Esophagus squamous epithelium (tissue), 5 donors: Measurements from ENCODE around the gene TMEFF1. TPM values are rescaled to one million over a fixed set of nuclear protein-coding genes. Genes with fewer than 3 reads are reported as not detected.

ENCODE experiments used
- DNase-seq: peaks from one replicate; lab custom pipeline; 2025; lab: John Stamatoyannopoulos, UW
- H3K27ac ChIP-seq, 4 donors: fragments of 200-600 bp; sonication (generic); one replicate each; pipeline ENCODE4 v1.5.1; 2016 to 2019; ENCODE audit warnings: mild to moderate bottlenecking in 1 of 4
- H3K27me3 ChIP-seq, 4 donors: fragments of 200-600 bp; sonication (generic); 1 replicate in 3 of 4; 2 replicates in 1 of 4; pipeline versions ENCODE4 v1.5.1 to v1.6.0; 2017 to 2021; ENCODE audit warnings: antibody characterized with exemption in 1 of 4
- H3K36me3 ChIP-seq, 3 donors: fragments of 200-600 bp; sonication (generic); one replicate each; pipeline ENCODE4 v1.5.1; 2016 to 2019
- H3K4me1 ChIP-seq, 3 donors: fragments of 200-600 bp; sonication (generic); one replicate each; pipeline ENCODE4 v1.5.1; 2017 to 2019
- H3K4me3 ChIP-seq, 4 donors: fragments of 200-600 bp; sonication (generic); 1 replicate in 3 of 4; 2 replicates in 1 of 4; pipeline ENCODE4 v1.5.1; 2016 to 2019; ENCODE audit warnings: mild to moderate bottlenecking in 2 of 4, moderate library complexity in 1 of 4
- H3K9me3 ChIP-seq, 3 donors: fragments of 200-600 bp; sonication (generic); one replicate each; pipeline ENCODE4 v1.5.1; 2016 to 2019
- POLR2A ChIP-seq, 4 donors: fragments of 450-650 bp; IDR thresholded peaks; one replicate each; pipeline ENCODE4 v1.6.1; 2017; ENCODE audit warnings: antibody characterized with exemption in 4 of 4, mild to moderate bottlenecking in 4 of 4, moderate library complexity in 3 of 4
- WGBS, 2 donors: methylation state at CpG; one replicate each; pipeline ENCODE4 v1.1.5; 2018; 5-methylcytosine and 5-hydroxymethylcytosine counted together
- intact Hi-C: fragments of 100-400 bp; cut with DNase I; formaldehyde crosslinking; loops from one replicate; pipeline ENCODE4 v1.15.0; 2022
- total RNA-seq, 4 donors: library from RNA; depleted of rRNA; stranded (reverse); fragments of >200 nt; gene quantifications; one replicate each; pipeline ENCODE4 v1.1.0, GENCODE V29; 2016
- TF ChIP-seq, protein P1 (sequence below), 6 experiments: fragments of 450-650 bp in 4 of 6; fragments of 200-600 bp in 2 of 6; sonication (generic) in 2 of 6; IDR thresholded peaks; one replicate each; pipeline ENCODE4 v1.5.1; 2016 to 2019; ENCODE audit warnings: antibody characterized with exemption in 6 of 6, mild to moderate bottlenecking in 4 of 6, moderate library complexity in 4 of 6
- donor health status: DM: yes; HTN: yes; CAD: no.

TMEFF1 gene
- total RNA-seq, 4 donors from 2014 or later = 0.57 TPM; not detected in 3

DNA sequence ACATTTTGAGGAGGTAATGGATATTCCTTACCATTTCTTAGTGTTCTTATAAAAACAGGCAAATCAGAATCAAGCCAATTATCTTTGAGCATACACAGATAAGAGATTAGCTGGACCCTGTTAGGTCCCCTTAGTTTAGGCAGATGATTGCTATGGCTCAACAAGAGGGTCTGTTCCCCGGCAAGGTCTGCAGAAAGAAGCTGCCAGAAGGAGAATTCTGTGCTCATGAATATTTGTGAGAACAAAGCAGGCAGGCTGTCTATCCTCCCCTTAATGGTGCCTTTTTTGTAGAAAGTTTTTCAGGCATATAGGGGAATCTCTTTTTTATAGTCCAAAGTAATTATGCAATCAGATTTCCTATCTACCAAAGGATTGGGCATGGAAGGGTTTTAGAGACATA is 132.5 kb downstream of the TMEFF1 start:
- H3K36me3 ChIP-seq = no peaks in the 10 kb centered on the region
- WGBS, 2 donors = 19 to 38% methylated on average over 1 of the region's 1 CpG
- H3K4me3 ChIP-seq = no peak overlapping the region
- H3K9me3 ChIP-seq = no peaks in the 10 kb centered on the region
- H3K27ac ChIP-seq = no peak overlapping the region
- intact Hi-C loops = no loop called here
- peaks cover 0 to 9% (median 0%) of the 10 kb centered on the region in 3 donors for H3K4me1 ChIP-seq
- no peak for TF ChIP-seq POLR2A (IDR thresholded peaks at IDR 0.05)
- TF ChIP-seq, protein P1, sequence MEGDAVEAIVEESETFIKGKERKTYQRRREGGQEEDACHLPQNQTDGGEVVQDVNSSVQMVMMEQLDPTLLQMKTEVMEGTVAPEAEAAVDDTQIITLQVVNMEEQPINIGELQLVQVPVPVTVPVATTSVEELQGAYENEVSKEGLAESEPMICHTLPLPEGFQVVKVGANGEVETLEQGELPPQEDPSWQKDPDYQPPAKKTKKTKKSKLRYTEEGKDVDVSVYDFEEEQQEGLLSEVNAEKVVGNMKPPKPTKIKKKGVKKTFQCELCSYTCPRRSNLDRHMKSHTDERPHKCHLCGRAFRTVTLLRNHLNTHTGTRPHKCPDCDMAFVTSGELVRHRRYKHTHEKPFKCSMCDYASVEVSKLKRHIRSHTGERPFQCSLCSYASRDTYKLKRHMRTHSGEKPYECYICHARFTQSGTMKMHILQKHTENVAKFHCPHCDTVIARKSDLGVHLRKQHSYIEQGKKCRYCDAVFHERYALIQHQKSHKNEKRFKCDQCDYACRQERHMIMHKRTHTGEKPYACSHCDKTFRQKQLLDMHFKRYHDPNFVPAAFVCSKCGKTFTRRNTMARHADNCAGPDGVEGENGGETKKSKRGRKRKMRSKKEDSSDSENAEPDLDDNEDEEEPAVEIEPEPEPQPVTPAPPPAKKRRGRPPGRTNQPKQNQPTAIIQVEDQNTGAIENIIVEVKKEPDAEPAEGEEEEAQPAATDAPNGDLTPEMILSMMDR (IDR thresholded peaks at IDR 0.05) = no peak
- no peak for DNase-seq
- H3K27me3 ChIP-seq = no peaks in the 10 kb centered on the region

DNA sequence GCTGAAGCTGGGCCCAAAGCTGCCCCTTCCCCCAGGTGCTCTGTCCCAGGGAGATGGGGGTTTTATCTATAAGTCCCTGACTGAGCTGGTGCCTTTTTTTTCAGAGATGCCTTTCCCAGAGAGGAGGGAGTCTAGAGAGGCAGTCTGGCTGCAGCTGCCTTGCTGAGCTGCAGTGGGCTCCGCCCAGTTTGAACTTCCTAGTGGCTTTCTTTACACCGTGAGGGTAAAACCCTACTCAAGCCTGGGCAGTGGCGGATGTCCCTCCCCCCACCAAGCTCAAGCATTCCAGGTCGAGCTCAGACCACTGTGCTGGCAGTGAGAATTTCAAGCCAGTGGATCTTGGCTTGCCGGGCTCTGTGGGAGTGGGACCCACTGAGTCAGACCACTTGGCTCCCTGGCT is 146.2 kb downstream of the TMEFF1 start:
- intact Hi-C loops = no loop called here
- no CpG with 5 or more reads among the region's 5 CpGs for WGBS, 2 donors
- TF ChIP-seq POLR2A (IDR thresholded peaks at IDR 0.05) = no peak
- TF ChIP-seq, protein P1 (IDR thresholded peaks at IDR 0.05) = no peak
- no peak for DNase-seq
- H3K9me3 ChIP-seq = peaks cover 0 to 5% (median 0%) of the 10 kb centered on the region in 3 donors
- no peak overlapping the region for H3K27ac ChIP-seq
- H3K4me3 ChIP-seq = no peak overlapping the region
- H3K36me3 ChIP-seq = no peaks in the 10 kb centered on the region
- H3K4me1 ChIP-seq = no peaks in the 10 kb centered on the region
- no peaks in the 10 kb centered on the region for H3K27me3 ChIP-seq

DNA sequence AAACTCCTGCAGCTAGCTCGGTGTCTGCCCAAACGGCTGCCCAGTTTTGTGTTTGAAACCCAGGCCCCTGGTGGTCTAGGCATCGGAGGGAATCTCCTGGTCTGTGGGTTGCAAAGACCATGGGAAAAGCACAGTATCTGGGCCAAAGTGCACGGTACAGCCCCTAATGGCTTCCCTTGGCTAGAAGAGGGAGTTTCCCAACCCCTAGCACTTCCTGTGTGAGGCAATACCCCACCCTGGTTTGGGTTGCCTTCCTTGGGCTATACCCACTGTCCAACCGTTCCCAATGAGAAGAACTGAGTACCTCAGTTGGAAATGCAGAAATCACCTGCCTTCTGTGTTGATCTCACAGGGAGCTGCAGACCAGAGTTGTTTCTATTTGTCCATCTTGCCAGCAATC is 146.7 kb downstream of the TMEFF1 start:
- DNase-seq = no peak
- WGBS, 2 donors = 71 to 78% methylated on average over 3 to 5 of the region's 5 CpGs
- Histone ChIP-seq H3K36me3 (no peaks in the 10 kb centered on the region), H3K4me1 (no peaks in the 10 kb centered on the region), H3K27ac (no peak overlapping the region), H3K9me3 (peaks cover 0 to 5% (median 0%) of the 10 kb centered on the region in 3 donors), H3K4me3 (no peak overlapping the region), H3K27me3 (no peaks in the 10 kb centered on the region)
- TF ChIP-seq POLR2A (IDR thresholded peaks at IDR 0.05) = no peak
- TF ChIP-seq, protein P1 (IDR thresholded peaks at IDR 0.05) = no peak
- intact Hi-C loops = no loop called here

DNA sequence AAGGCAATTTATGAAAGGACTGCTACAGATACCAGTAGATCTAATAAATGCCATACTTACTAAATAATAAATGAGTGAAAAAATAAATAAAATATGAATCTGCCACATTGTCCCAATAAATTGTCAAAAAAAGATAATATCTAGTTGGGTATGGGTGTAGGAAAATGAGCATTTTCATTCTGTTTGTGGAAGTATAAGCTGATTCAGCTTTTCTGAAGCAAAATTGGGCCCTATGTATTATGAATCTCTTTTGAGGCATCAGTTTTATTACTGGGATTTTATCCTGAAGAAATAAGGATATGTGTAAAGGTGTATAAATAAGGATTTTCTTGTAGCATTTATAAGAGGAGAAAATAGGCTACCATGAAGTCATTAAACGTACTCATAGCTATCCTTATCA is 151.0 kb downstream of the TMEFF1 start:
- intact Hi-C loops = no loop called here
- H3K27me3 ChIP-seq = no peaks in the 10 kb centered on the region
- H3K9me3 ChIP-seq = peaks cover 0 to 3% (median 0%) of the 10 kb centered on the region in 3 donors
- no peak for DNase-seq
- no peak overlapping the region for H3K4me3 ChIP-seq
- no peak overlapping the region for H3K27ac ChIP-seq
- 74 to 84% methylated on average over 1 of the region's 1 CpG for WGBS, 2 donors
- no peaks in the 10 kb centered on the region for H3K36me3 ChIP-seq
- no peak for TF ChIP-seq POLR2A (IDR thresholded peaks at IDR 0.05)
- TF ChIP-seq, protein P1 (IDR thresholded peaks at IDR 0.05) = no peak
- H3K4me1 ChIP-seq = no peaks in the 10 kb centered on the region

DNA sequence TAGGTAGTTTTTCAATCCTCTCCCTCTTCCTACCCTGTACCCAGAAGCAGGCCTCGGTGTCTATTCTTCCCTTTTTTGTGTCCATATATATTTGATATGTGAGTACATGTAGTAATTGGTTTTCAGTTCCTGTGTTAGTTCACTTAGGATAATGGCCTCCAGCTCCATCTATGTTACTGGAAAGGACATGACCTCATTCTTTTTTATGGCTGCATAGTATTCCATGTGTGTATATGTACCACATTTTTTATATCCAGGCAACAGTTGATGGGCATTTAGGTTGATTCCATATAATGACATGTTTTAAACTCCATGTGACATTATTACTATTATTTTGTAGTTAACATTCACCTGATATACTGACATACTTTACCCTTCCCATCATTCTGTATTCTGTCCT is 154.0 kb downstream of the TMEFF1 start:
- Histone ChIP-seq H3K27me3 (no peaks in the 10 kb centered on the region), H3K27ac (no peak overlapping the region), H3K4me1 (no peaks in the 10 kb centered on the region), H3K9me3 (peaks cover 0 to 3% (median 0%) of the 10 kb centered on the region in 3 donors), H3K4me3 (no peak overlapping the region), H3K36me3 (no peaks in the 10 kb centered on the region)
- TF ChIP-seq POLR2A (IDR thresholded peaks at IDR 0.05) = no peak
- TF ChIP-seq, protein P1 (IDR thresholded peaks at IDR 0.05) = no peak
- WGBS, 2 donors = 92 to 100% methylated on average over 1 of the region's 1 CpG
- intact Hi-C loops = no loop called here
- no peak for DNase-seq

Other genes with a start within 250 kb of the TMEFF1 start
- 10 to 100 TPM in 3 of 4 donors, 1 to 10 TPM in 1; 8.4 to 24.6 (median 19.3) TPM for gene TEX10, start 120.2 kb upstream of the TMEFF1 start, total RNA-seq
- 10 to 100 TPM; 14.9 to 24.2 (median 18.1) TPM for gene MSANTD3, start 46.0 kb upstream of the TMEFF1 start, total RNA-seq
- gene CAVIN4, start 104.9 kb downstream of the TMEFF1 start, total RNA-seq = under 1 TPM; 0.09 to 0.38 (median 0.19) TPM